ENCODE results near the gene SCARB1. TPM values are rescaled to one million over a fixed set of nuclear protein-coding genes. Genes with fewer than 3 reads are reported as not detected.

The SCARB1 gene
- total RNA-seq, 2 experiments from 2014 or later: 22.9 to 24.1 TPM

GRCh38 chr12:124750149-124750656, 113.5 kb downstream of the SCARB1 start:
- intact Hi-C loops (cut with DNase I, micrococcal nuclease): no loop called here
- POLR2A ChIA-PET: no interaction called here
- H3K27ac Mint-ChIP-seq: no peak overlapping the region
- H3K36me3 Mint-ChIP-seq (ENCODE audit: low read depth): peaks cover 2% of the 10 kb centered on the region
- CTCF ChIA-PET: interaction anchor here (0.5 to 2.0 kb wide), 4 partner anchors 11 to 904 kb away, joined by 3 to 5 read pairs (median 4); no protein-coding TSS in a partner anchor
- DNase-seq: no peak
- peaks cover 6% of the 10 kb centered on the region for H3K9me3 Mint-ChIP-seq (ENCODE audit: low read depth)
- peaks cover 14% of the 10 kb centered on the region for H3K4me1 Mint-ChIP-seq
- H3K27me3 Mint-ChIP-seq: peaks cover 15% of the 10 kb centered on the region
- no peak overlapping the region for H3K4me3 Mint-ChIP-seq
- ATAC-seq: no peak

- ChIA-PET CTCF (interaction anchor here (0.7 to 1.2 kb wide), 2 partner anchors 12 to 904 kb away, joined by 3 to 5 read pairs; no protein-coding TSS in a partner anchor), POLR2A (no interaction called here)
- peaks cover 15% of the 10 kb centered on the region for H3K27me3 Mint-ChIP-seq
- H3K4me1 Mint-ChIP-seq: peaks cover 11% of the 10 kb centered on the region
- H3K27ac Mint-ChIP-seq: no peak overlapping the region
- peaks cover 2% of the 10 kb centered on the region for H3K36me3 Mint-ChIP-seq (ENCODE audit: low read depth)
- peaks cover 6% of the 10 kb centered on the region for H3K9me3 Mint-ChIP-seq (ENCODE audit: low read depth)
- intact Hi-C loops (cut with DNase I, micrococcal nuclease): no loop called here
- ATAC-seq (no peak), DNase-seq (no peak)
- no peak overlapping the region for H3K4me3 Mint-ChIP-seq
Measured at GRCh38 chr12:124749725-124750124, 113.9 kb downstream of the SCARB1 start.

GRCh38 chr12:124747426-124748161, 116.1 kb downstream of the SCARB1 start:
- ATAC-seq (no peak), DNase-seq (no peak)
- intact Hi-C loops (cut with DNase I, micrococcal nuclease): no loop called here
- Mint-ChIP-seq H3K27me3 (peaks cover 9% of the 10 kb centered on the region), H3K4me3 (no peak overlapping the region), H3K9me3 (ENCODE audit: low read depth) (no peaks in the 10 kb centered on the region), H3K4me1 (peaks cover 11% of the 10 kb centered on the region), H3K36me3 (ENCODE audit: low read depth) (no peaks in the 10 kb centered on the region), H3K27ac (no peak overlapping the region)
- ChIA-PET CTCF (interaction anchor here (0.7 to 1.1 kb wide), 2 partner anchors 38 to 111 kb away, joined by 3 read pairs; no protein-coding TSS in a partner anchor), POLR2A (no interaction called here)

- ChIA-PET POLR2A (no interaction called here), CTCF (interaction anchor here (0.7 to 1.1 kb wide), 3 partner anchors 17 to 110 kb away, joined by 3 read pairs; no protein-coding TSS in a partner anchor)
- peaks cover 9% of the 10 kb centered on the region for H3K27me3 Mint-ChIP-seq
- no peak for DNase-seq
- ATAC-seq: no peak
- H3K4me1 Mint-ChIP-seq: peaks cover 11% of the 10 kb centered on the region
- intact Hi-C loops (cut with DNase I, micrococcal nuclease): no loop called here
- no peak overlapping the region for H3K4me3 Mint-ChIP-seq
- H3K36me3 Mint-ChIP-seq (ENCODE audit: low read depth): no peaks in the 10 kb centered on the region
- H3K27ac Mint-ChIP-seq: no peak overlapping the region
- no peaks in the 10 kb centered on the region for H3K9me3 Mint-ChIP-seq (ENCODE audit: low read depth)
Measured at GRCh38 chr12:124746649-124747425, 116.8 kb downstream of the SCARB1 start.

- DNase-seq: peak; percentile 65
- peak; percentile 58 for ATAC-seq
Measured at GRCh38 chr12:124745891-124746570, 117.6 kb downstream of the SCARB1 start.

GRCh38 chr12:124745465-124745890, 118.2 kb downstream of the SCARB1 start:
- Mint-ChIP-seq H3K4me3 (no peak overlapping the region), H3K27me3 (peaks cover 9% of the 10 kb centered on the region), H3K4me1 (peaks cover 21% of the 10 kb centered on the region), H3K27ac (no peak overlapping the region), H3K9me3 (ENCODE audit: low read depth) (no peaks in the 10 kb centered on the region), H3K36me3 (ENCODE audit: low read depth) (no peaks in the 10 kb centered on the region)
- intact Hi-C loops (cut with DNase I, micrococcal nuclease): no loop called here
- no peak for DNase-seq
- POLR2A ChIA-PET: no interaction called here
- CTCF ChIA-PET: interaction anchor here (1.1 kb wide), 1 partner anchor 19 kb away, joined by 3 read pairs; no protein-coding TSS in a partner anchor
- no peak for ATAC-seq

More at GRCh38 chr12:124745891-124746570, 117.6 kb downstream of the SCARB1 start:
- H3K36me3 Mint-ChIP-seq (ENCODE audit: low read depth): no peaks in the 10 kb centered on the region
- H3K4me3 Mint-ChIP-seq: no peak overlapping the region
- no peak overlapping the region for H3K27ac Mint-ChIP-seq
- no peaks in the 10 kb centered on the region for H3K9me3 Mint-ChIP-seq (ENCODE audit: low read depth)
- intact Hi-C loops (cut with DNase I, micrococcal nuclease): no loop called here
- CTCF ChIA-PET: interaction anchor here (1.1 kb wide), 1 partner anchor 18 kb away, joined by 3 read pairs; no protein-coding TSS in a partner anchor
- POLR2A ChIA-PET: no interaction called here
- peaks cover 9% of the 10 kb centered on the region for H3K27me3 Mint-ChIP-seq
- peaks cover 15% of the 10 kb centered on the region for H3K4me1 Mint-ChIP-seq

GRCh38 chr12:124744659-124745464, 118.8 kb downstream of the SCARB1 start:
- ATAC-seq (peak; percentile 37), DNase-seq (peak; percentile 43)
- Mint-ChIP-seq H3K27ac (no peak overlapping the region), H3K4me1 (peaks cover 27% of the 10 kb centered on the region), H3K36me3 (ENCODE audit: low read depth) (no peaks in the 10 kb centered on the region), H3K27me3 (peaks cover 10% of the 10 kb centered on the region), H3K9me3 (ENCODE audit: low read depth) (no peaks in the 10 kb centered on the region), H3K4me3 (no peak overlapping the region)
- CTCF ChIA-PET: no interaction called here
- intact Hi-C loops (cut with DNase I, micrococcal nuclease): no loop called here
- POLR2A ChIA-PET: no interaction called here

- intact Hi-C loops (cut with DNase I, micrococcal nuclease): no loop called here
- H3K4me3 Mint-ChIP-seq: no peak overlapping the region
- H3K27me3 Mint-ChIP-seq: peaks cover 10% of the 10 kb centered on the region
- DNase-seq (no peak), ATAC-seq (no peak)
- POLR2A ChIA-PET: no interaction called here
- no peaks in the 10 kb centered on the region for H3K36me3 Mint-ChIP-seq (ENCODE audit: low read depth)
- H3K4me1 Mint-ChIP-seq: peaks cover 30% of the 10 kb centered on the region
- CTCF ChIA-PET: no interaction called here
- no peaks in the 10 kb centered on the region for H3K9me3 Mint-ChIP-seq (ENCODE audit: low read depth)
- no peak overlapping the region for H3K27ac Mint-ChIP-seq
Measured at GRCh38 chr12:124744273-124744640, 119.4 kb downstream of the SCARB1 start.

- ChIA-PET POLR2A (no interaction called here), CTCF (interaction anchor here (1.1 kb wide), 1 partner anchor 59 kb away, joined by 3 read pairs; no protein-coding TSS in a partner anchor)
- Mint-ChIP-seq H3K27me3 (peaks cover 10% of the 10 kb centered on the region), H3K9me3 (ENCODE audit: low read depth) (no peaks in the 10 kb centered on the region), H3K36me3 (ENCODE audit: low read depth) (no peaks in the 10 kb centered on the region), H3K27ac (no peak overlapping the region), H3K4me1 (peaks cover 36% of the 10 kb centered on the region), H3K4me3 (no peak overlapping the region)
- intact Hi-C loops (cut with DNase I, micrococcal nuclease): no loop called here
- DNase-seq (no peak), ATAC-seq (no peak)
Measured at GRCh38 chr12:124743479-124744272, 120.0 kb downstream of the SCARB1 start.

GRCh38 chr12:124742678-124743077, 121.0 kb downstream of the SCARB1 start:
- no peak overlapping the region for H3K27ac Mint-ChIP-seq
- intact Hi-C loops (cut with DNase I, micrococcal nuclease): no loop called here
- peaks cover 10% of the 10 kb centered on the region for H3K27me3 Mint-ChIP-seq
- ATAC-seq (no peak), DNase-seq (no peak)
- H3K4me3 Mint-ChIP-seq: no peak overlapping the region
- H3K9me3 Mint-ChIP-seq (ENCODE audit: low read depth): no peaks in the 10 kb centered on the region
- H3K4me1 Mint-ChIP-seq: peaks cover 41% of the 10 kb centered on the region
- ChIA-PET CTCF (interaction anchor here (0.8 to 1.1 kb wide), 2 partner anchors 58 to 163 kb away, joined by 3 read pairs; no protein-coding TSS in a partner anchor), POLR2A (no interaction called here)
- no peaks in the 10 kb centered on the region for H3K36me3 Mint-ChIP-seq (ENCODE audit: low read depth)

All from activated CD4-positive, alpha-beta T cell treated with anti-CD3 and anti-CD28 coated beads for 36 hours (primary cell).